Neural cell (in vitro differentiated cells): ENCODE data around the gene CYB561. TPM values are rescaled to one million over a fixed set of nuclear protein-coding genes. Genes with fewer than 3 reads are reported as not detected.

Experiments
- H2AFZ ChIP-seq: fragments of 200-600, 300-800 bp; sonication (generic), shearing (Covaris generic); 2 replicates; pipeline ENCODE4 v1.6.0; 2014; ENCODE audit warnings: low read depth, mild to moderate bottlenecking, antibody characterized with exemption, low read length, moderate library complexity
- H3F3A ChIP-seq: fragments of 200-600 bp; shearing (Covaris generic); 2 replicates; pipeline ENCODE4 v1.6.1; 2016; ENCODE audit warnings: mild to moderate bottlenecking, moderate library complexity, mixed read lengths, antibody characterized with exemption, low read length; ENCODE audit not compliant: insufficient read depth, poor library complexity, severe bottlenecking
- H3K27ac ChIP-seq: fragments of 200-600, 300-800 bp; sonication (generic), shearing (Covaris generic); 2 replicates; pipeline ENCODE4 v1.5.1; 2014; ENCODE audit warnings: mild to moderate bottlenecking, low read length, moderate library complexity
- H3K27me3 ChIP-seq: fragments of 300-800, 200-600 bp; sonication (generic), shearing (Covaris generic); 2 replicates; pipeline ENCODE4 v1.6.0; 2014; ENCODE audit warnings: mild to moderate bottlenecking, low read depth, low read length, moderate library complexity; ENCODE audit not compliant: insufficient read depth
- H3K36me3 ChIP-seq: fragments of 300-800, 200-600 bp; sonication (generic), shearing (Covaris generic); 2 replicates; pipeline ENCODE4 v1.5.1; 2014; ENCODE audit warnings: mild to moderate bottlenecking, antibody characterized with exemption, low read length, moderate library complexity; ENCODE audit not compliant: insufficient read depth
- H3K4me2 ChIP-seq: fragments of 300-800, 200-600 bp; sonication (generic), shearing (Covaris generic); 2 replicates; pipeline ENCODE4 v1.6.0; 2014; ENCODE audit warnings: mild to moderate bottlenecking, low read length
- H3K4me3 ChIP-seq: fragments of 300-800, 200-600 bp; sonication (generic), shearing (Covaris generic); 2 replicates; pipeline ENCODE4 v1.5.1; 2014; ENCODE audit warnings: mild to moderate bottlenecking, low read length, moderate library complexity
- H3K79me2 ChIP-seq: fragments of 200-600 bp; shearing (Covaris generic); replicated peaks from 2 replicates; pipeline ENCODE4 v1.6.0; 2014; ENCODE audit warnings: mild to moderate bottlenecking, low read length, moderate library complexity; ENCODE audit not compliant: insufficient read depth
- H3K9ac ChIP-seq: fragments of 300-800, 200-600 bp; sonication (generic), shearing (Covaris generic); 2 replicates; pipeline ENCODE4 v1.6.1; 2016; ENCODE audit warnings: mild to moderate bottlenecking, low read length, mixed read lengths
- H3K9me2 ChIP-seq: fragments of 200-600 bp; shearing (Covaris generic); 2 replicates; pipeline ENCODE4 v1.6.1; 2016; ENCODE audit warnings: mild to moderate bottlenecking, low read length, mixed read lengths; ENCODE audit not compliant: insufficient read depth
- H3K9me3 ChIP-seq: fragments of 200-600, 300-800 bp; sonication (generic), shearing (Covaris generic); 2 replicates; pipeline ENCODE4 v1.6.1; 2016; ENCODE audit warnings: mild to moderate bottlenecking, mixed run types, low read length, moderate library complexity, mixed read lengths
- H4K20me1 ChIP-seq: fragments of 200-600 bp; shearing (Covaris generic); 2 replicates; pipeline ENCODE4 v1.6.1; 2016; ENCODE audit warnings: mild to moderate bottlenecking, mixed run types; ENCODE audit not compliant: insufficient read depth
- EP300 ChIP-seq: fragments of 450-650 bp; conservative IDR thresholded peaks from 2 replicates; pipeline ENCODE4 v1.6.1; 2014; ENCODE audit warnings: antibody characterized with exemption, mild to moderate bottlenecking, moderate library complexity; ENCODE audit not compliant: poor library complexity, severe bottlenecking
- EZH2 ChIP-seq: fragments of 200-600, 300-800 bp; shearing (Covaris generic), sonication (generic); IDR thresholded peaks from 2 replicates; pipeline ENCODE4 v1.6.1; 2014; ENCODE audit warnings: antibody characterized with exemption, low read length, borderline replicate concordance, mild to moderate bottlenecking; ENCODE audit not compliant: insufficient read depth, poor library complexity, severe bottlenecking
- MXI1 ChIP-seq: fragments of 450-650 bp; conservative IDR thresholded peaks from 2 replicates; pipeline ENCODE4 v1.6.1; 2014; ENCODE audit warnings: antibody characterized with exemption, mild to moderate bottlenecking; ENCODE audit not compliant: poor library complexity, severe bottlenecking
- POLR2AphosphoS5 ChIP-seq: IDR thresholded peaks from 2 replicates; pipeline ENCODE4 v1.6.1; 2012
- RAD21 ChIP-seq: fragments of 450-650 bp; conservative IDR thresholded peaks from 2 replicates; pipeline ENCODE4 v1.6.1; 2014; ENCODE audit warnings: antibody characterized with exemption, mild to moderate bottlenecking, moderate library complexity
- REST ChIP-seq: IDR thresholded peaks from 2 replicates; pipeline ENCODE4 v1.6.1; 2012; ENCODE audit warnings: borderline replicate concordance
- SMC3 ChIP-seq: fragments of 450-650 bp; conservative IDR thresholded peaks from 2 replicates; pipeline ENCODE4 v1.6.1; 2014; ENCODE audit warnings: antibody characterized with exemption, mild to moderate bottlenecking, moderate library complexity; ENCODE audit not compliant: poor library complexity
- TAF1 ChIP-seq: IDR thresholded peaks from 2 replicates; pipeline ENCODE4 v1.6.1; 2012; ENCODE audit warnings: low read depth
- polyA plus RNA-seq: library from polyadenylated mRNA; depleted of rRNA; stranded (reverse); fragments of >200 nt; gene quantifications from 2 replicates; pipeline ENCODE4 v1.2.3, GENCODE V29; 2014
- TF ChIP-seq, protein P1 (sequence below): fragments of 450-650 bp; IDR thresholded peaks from 2 replicates; pipeline ENCODE4 v1.5.1; 2014; ENCODE audit warnings: antibody characterized with exemption, mild to moderate bottlenecking, moderate library complexity; ENCODE audit not compliant: poor library complexity, severe bottlenecking

CYB561 gene
- polyA plus RNA-seq, 1 donor from 2014 or later, result 15.7 TPM

DNA sequence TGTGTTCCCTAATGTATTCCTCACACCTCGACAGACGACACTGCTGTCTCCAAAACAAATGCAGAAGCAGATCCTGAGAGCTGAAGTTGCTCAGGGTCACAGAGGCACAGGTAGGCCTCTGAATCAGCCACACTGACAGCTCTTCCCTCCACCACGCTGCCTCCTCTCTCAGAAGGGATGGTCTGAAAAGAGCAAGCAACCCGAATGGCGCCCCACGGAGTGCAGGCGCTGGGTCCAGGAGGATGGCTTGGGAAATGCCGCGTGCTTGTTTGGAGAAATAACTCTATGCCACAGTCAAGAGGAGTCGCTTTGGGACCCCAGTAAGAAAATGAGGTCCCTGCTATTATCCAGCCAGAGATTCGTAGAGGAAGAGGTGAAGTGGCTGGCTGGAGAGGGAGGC is 15.9 kb downstream of the CYB561 start:
- Histone ChIP-seq H4K20me1 (no peaks in the 10 kb centered on the region), H3K27ac (no peak overlapping the region), H3K27me3 (no peaks in the 10 kb centered on the region), H3K9me3 (no peaks in the 10 kb centered on the region), H3K9me2 (no peaks in the 10 kb centered on the region), H3F3A (no peaks in the 10 kb centered on the region), H3K4me3 (no peak overlapping the region), H3K9ac (no peak overlapping the region), H3K4me2 (no peak overlapping the region), H3K36me3 (no peaks in the 10 kb centered on the region), H3K79me2 (no peaks in the 10 kb centered on the region), H2AFZ (no peak overlapping the region)
- TF ChIP-seq, protein P1, sequence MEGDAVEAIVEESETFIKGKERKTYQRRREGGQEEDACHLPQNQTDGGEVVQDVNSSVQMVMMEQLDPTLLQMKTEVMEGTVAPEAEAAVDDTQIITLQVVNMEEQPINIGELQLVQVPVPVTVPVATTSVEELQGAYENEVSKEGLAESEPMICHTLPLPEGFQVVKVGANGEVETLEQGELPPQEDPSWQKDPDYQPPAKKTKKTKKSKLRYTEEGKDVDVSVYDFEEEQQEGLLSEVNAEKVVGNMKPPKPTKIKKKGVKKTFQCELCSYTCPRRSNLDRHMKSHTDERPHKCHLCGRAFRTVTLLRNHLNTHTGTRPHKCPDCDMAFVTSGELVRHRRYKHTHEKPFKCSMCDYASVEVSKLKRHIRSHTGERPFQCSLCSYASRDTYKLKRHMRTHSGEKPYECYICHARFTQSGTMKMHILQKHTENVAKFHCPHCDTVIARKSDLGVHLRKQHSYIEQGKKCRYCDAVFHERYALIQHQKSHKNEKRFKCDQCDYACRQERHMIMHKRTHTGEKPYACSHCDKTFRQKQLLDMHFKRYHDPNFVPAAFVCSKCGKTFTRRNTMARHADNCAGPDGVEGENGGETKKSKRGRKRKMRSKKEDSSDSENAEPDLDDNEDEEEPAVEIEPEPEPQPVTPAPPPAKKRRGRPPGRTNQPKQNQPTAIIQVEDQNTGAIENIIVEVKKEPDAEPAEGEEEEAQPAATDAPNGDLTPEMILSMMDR, result no peak
- TF ChIP-seq SMC3, result no peak
- no peak for TF ChIP-seq POLR2AphosphoS5
- TF ChIP-seq RAD21, result no peak
- no peak for TF ChIP-seq EP300
- no peak for TF ChIP-seq EZH2
- no peak for TF ChIP-seq TAF1

GRCh38 chr17:63429766-63430165 is 16.3 kb downstream of the CYB561 start:
- H3K27me3 ChIP-seq, result no peaks in the 10 kb centered on the region
- no peaks in the 10 kb centered on the region for H3K9me3 ChIP-seq
- H3F3A ChIP-seq, result no peaks in the 10 kb centered on the region
- no peak overlapping the region for H3K4me2 ChIP-seq
- no peak overlapping the region for H3K27ac ChIP-seq
- no peaks in the 10 kb centered on the region for H3K79me2 ChIP-seq
- no peak overlapping the region for H3K9ac ChIP-seq
- H3K36me3 ChIP-seq, result no peaks in the 10 kb centered on the region
- no peak overlapping the region for H3K4me3 ChIP-seq
- H2AFZ ChIP-seq, result no peak overlapping the region
- TF ChIP-seq, protein P1, result no peak
- TF ChIP-seq EP300 (no peak), MXI1 (no peak), RAD21 (no peak), TAF1 (no peak), EZH2 (no peak), REST (no peak), SMC3 (no peak), POLR2AphosphoS5 (no peak)
- no peaks in the 10 kb centered on the region for H3K9me2 ChIP-seq
- no peaks in the 10 kb centered on the region for H4K20me1 ChIP-seq
